CD4-positive, alpha-beta T cell treated with Interleukin-15 for 4 hours (primary cell): ENCODE data around the gene DIO3.

Experiments
- DNase-seq: peaks from one replicate; pipeline ENCODE4 v3.0.0-alpha.2; 2020; ENCODE audit warnings: low spot score

The DIO3 gene

DNA sequence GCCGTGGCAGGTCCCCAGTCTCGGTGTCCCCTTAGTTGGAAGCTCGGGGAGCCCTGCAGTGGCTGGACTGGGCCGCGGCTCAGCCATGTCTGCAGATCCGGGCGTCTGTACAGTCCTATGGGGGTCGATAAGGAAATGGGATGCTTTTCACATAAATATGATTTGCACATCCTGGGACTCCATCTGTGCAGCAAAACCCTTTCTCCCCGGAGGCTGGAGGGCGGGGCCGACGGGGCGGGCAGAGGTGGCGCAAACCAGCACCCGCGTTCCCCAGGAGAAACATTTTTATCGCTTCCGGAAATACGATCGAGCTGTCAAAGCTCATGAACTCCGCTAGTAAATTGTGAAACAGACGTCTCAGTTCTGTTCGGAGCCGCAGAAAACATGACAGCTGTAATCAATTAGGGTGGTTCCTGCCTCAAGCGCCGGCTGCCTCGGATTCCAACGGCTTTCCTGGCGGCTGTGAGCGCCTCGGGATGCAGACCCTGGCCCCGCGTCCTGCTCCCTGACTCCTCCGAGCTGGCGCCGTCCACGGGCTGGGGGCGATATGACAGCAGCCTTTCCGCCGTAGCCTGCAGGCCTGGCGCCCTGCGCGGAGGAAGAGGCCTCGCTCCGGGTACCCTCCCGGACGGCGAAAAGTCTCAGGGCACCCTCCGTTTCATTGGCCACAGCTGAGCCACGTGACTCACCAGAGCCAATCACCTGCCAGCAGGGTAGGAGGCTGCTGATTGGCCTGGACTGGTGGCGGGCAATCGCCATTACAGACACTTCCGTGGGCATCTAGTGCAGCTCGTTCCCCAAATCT lies 23.0 kb downstream of the DIO3 start:
- DNase-seq = no peak

DNA sequence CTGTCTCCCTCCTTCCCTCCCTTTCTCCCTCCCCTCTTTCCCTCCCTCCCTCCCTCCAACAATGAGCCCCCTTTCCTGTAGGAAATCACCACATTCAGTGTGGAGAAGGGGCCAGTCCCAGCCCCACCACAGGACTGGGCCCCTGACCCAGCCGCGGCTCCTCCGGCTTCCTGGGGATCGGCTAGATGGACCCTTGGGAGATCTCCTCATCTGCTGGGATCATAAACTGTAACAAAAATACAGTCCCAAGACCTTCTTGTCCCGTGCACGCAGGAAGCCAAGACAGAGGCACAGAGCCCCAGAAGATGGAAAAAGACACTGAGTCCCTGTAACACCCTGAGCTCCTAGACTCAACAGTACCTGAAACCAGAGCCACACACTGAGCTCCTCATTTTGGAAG lies 23.9 kb downstream of the DIO3 start:
- DNase-seq = no peak

DNA sequence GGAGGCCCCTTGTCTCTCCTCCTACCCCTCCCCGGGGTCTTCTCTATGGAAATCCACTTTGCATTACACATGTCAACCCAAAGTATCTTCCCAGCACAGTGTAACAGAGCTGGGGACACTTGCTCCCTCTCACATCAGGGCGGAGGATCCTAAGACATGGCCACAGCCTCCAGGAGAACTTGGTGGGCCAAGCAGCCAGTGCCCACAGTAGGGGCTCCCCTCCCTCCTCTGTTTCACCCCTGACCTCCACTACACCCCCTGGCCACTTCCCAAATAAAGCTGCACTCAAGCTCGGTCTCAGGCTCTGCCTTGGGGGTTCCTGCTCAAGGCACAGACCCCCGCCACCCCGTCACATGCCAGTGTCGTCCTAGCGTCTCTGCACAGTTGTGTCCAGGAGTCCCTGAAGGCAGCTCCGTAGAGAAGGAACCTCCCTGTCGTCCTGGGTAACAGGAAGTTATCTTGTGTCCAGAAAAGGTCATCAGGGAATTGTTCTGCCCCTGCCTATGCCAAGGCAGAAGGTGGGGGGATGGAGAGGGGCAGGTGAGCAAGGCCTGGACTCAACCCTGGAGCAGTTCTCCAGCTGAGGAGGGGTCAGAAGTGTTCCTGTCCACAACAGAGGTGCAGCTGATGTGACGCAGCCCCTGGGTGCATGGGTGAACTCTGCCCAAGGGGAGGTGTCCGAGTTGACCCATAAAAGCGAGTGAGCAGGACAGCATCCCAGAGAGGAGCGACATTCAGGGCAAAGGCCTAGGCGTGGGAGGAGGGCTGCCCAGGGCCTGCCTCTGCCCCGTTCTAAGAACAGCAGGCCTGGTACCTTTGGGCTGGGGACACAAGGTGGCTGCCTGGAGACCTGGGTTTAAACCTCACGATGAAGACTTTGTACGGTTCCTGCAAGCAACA lies 25.5 kb downstream of the DIO3 start:
- DNase-seq = no peak

DNA sequence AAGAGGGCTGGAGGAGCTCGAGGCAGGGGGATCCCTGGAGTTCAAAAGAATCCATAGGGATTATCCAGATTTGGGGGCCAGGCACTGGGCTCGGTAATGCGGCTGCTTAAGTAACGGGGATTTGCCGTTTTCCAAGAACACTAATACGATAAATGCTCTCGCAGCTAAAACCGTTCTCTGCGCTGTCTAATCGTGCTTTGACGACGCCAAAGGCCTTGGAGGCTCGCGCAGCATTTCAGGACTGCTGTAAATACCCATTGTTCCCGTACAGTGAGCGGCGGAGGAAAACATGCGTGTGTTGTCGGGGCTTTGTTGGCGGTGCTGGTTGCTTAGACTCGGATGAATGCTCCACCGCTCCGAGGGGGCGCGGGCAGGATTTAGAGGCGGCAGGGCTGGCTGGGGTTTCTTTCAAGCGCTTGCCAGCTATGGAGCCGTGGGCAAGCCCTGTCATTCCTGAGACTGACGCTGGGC lies 26.2 kb downstream of the DIO3 start:
- no peak for DNase-seq

DNA sequence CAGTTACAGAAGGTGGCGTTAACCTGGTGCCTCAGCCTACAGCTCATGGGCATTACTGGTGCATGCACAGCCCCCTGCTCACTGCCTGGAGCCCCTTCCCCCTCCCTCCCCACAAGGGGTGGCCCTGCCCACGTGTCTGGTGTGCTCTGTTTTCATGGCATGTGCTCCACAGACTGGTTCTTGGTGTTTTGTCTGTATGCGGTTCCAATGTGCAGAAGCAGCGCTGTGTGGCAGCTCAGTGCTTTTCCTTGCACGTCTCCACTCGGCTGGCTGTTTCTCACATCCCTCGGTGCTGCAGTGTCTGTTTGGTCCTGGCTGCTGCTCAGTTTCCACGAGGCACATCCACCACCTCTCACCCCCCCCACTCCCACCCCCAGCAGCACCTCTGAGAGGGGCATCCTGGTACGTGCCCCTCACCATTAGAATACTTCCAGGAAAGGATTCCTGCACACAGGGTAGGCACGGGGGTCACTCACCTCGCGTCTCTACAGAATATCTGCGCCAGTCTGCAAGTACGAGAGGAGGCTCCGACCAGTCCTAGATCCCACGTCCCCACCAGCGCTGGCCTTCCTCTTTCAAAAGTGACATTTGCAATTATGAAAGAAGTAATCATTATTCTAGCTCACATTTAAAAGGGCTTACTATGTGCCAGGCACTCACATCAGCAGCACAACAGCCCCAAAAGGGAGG lies 27.1 kb downstream of the DIO3 start:
- no peak for DNase-seq

DNA sequence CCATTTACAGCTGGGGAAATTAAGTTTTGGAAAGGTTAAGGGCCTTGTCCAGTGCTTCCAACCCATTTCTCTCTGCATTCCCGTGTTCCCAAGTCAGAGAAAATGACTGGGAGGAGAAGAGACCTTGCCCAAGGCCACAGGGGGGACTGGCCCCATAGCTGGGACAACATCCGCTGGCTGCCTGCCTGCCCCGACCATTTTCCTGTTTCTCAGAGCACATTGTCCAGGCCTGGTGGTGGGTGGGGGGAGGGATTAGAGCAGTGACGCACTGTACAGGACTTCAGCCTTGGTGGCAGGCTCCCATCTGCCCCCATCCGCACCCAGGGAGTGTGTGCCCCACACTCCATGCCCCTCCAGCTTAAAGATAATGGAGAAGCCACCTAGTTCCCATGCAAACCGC lies 27.7 kb downstream of the DIO3 start:
- no peak for DNase-seq

DNA sequence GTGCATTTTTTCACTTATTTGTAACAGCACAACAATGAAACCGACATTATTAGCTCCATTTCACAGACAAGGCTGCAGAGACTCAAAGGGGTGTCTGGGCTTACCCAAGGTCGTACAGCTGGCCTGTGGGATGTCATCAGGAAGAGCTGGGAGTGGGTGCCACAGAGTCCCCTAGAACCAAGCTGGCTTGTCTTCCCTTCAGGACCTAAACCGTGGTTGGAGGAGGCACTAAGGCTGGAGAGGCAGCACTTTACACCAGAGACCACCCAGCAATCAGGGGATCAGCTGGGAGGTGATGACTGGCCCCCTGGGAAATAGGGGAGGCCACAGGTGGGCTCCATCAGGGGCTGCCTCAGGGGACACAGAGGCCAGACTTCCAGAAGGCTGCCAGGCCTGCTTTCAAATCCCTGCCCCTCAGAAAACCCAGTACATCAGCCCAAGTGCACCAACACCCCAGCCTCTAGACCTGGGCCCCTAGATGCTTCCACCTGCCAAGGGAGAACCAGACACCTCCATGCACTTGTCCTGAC lies 28.3 kb downstream of the DIO3 start:
- DNase-seq = no peak

DNA sequence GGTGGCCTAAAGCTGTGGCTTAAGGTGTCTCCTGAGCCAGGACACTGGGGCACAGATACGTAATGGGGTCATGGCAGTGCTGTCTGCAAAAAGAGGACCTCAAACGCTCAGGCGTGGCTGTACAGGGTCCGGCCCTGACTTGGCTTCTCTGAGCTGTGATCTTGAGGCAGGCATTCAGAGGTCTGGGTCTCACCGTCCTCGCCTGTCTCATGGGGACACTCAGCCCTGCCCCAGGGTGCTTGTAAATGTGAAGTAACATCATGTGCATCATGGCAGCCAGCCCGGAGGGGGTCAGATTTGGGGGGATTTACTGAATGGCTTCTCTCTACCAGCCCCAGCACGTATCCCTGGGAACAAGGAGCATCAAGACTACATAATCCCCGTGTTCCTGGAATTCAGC lies 28.8 kb downstream of the DIO3 start:
- no peak for DNase-seq

DNA sequence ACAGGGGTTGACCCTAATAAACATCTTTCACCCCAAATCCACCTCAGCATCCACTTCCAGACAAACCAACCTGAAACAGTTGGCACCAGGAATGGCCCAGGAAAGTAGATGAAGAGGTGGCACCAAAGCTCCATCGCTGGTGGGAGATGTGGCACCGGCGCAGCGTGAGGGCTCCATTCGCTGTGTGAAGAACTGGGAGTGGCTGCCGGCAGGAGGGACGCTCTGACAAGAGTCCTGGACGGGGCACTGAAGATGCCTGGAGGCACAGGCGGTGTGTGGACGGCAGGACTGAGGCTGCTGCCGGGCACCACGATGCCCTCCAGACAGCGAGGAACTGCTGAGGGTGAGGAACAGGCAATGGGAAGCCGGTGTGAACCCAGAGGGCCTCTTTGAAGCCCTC lies 29.3 kb downstream of the DIO3 start:
- DNase-seq = no peak

DNA sequence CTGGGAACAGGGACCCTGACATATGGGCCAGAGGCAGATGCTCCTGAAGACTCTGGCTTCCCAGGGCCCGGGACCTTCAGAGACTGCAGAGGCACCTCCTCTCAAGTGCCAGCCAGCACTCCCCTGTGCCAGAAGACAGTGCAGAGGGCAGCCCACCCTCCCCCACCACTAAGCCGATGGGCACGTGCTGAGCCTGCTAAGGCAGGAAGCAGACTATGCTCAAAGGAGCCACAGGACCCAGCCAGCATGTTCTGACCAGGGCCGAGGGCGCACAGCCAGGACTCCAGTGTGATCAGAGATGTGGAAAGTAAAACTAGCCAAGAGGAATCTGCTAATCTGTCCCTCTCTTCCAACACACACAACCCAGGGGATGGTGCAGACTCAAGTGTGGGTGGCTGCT lies 29.8 kb downstream of the DIO3 start:
- no peak for DNase-seq

DNA sequence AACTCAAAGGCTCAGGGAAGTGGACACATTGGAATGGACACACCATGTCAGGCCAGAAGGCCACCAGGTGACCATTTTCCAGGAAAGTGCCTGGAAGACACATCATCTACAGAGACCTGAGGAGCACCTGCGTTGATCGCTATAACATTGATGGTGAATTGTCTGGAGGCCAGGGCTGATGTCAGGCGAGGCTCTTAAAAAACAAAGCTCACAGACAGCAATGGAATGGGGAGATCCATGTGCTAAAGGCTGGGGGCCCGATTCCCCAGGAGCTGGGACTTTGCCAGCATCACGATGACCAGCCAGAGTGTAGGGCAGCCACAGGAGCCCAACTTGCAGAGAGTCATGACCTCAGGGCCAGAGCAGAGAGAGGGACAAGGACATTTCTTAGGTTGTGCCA lies 30.3 kb downstream of the DIO3 start:
- no peak for DNase-seq

DNA sequence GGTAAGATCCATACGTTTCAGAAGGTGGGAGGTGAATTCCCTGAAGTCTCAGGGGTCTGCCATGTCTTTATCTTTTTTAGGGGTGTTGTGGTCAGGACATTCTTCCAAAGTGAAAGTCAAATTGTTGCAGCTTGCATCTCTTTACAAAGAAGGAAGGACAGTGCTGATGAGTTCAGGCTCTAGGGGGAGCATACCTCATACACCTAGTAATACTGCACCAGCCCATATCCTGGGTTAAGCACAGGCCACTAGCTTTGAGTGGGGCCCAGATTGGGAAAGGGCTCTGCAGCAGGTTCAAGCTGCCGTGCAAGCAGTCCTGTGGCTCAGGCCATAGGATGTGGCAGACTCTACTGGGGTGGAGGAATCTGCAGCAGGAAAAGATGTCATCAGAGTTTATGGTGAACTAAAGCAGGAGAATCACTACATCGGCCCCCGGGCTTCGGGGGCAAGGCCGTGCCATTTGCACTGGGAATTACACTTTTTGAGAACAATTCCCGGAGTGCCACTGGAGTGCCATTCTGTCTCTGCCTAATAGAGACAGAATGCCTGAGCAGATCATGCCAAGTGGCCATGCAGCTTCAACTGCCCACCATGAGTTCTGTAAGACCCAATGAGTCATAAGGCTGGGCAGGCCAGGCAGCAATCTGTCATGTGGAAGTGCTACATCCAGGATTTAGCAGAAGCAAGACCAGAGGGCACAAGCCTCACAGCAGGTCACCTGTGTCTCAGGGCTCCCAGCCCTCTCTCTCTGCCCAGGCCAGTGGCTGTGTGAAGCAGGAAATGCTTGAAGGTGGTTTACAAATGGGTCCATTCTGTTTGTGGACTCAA lies 32.3 kb downstream of the DIO3 start:
- DNase-seq = no peak

DNA sequence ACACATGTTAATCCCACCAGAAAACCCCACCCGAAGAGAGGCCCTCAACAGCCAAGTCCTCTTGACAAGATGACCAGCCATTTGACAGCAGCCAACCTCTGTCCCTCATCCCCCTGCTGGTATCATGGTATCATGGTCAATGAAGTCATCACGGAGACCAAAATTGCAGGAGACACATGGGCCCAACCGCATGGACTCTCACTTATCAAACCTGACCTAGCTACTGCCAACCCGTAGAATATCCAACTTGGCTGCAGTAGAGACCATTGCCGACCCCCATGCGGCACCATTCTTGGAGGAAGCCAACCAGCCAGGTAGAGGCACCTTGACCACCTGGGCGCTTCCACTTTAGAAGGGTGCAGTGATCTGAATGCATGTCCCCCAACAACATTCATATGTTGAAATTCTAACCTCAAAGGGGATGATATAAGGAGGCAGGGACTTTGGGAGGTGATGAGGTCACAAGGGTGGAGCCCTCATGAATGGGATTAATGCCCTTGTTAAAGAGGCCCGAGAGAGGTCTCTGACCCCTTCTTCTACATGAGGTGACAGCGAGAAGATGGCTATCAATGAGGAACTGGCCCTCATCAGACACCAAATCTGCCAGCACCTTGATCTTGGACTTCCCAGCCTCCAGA lies 33.3 kb downstream of the DIO3 start:
- no peak for DNase-seq

DNA sequence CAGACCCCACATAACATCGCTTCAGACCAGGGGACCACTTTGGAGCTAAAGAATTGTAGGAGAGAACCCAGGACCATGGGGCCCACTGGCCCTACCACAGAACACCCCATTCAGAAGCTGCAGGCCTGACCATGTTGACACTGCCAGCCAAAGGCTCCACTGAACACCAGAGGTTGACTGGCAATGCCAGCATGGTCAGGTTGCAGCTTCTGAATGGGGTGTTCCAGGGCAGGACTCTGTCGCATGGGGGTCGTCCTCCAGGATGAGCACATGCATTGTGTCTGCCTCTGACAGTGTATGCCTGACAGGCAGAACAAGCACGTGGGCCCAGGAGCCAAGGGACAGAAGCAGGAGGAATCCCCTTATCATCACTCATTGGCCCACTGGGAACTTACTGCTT lies 34.1 kb downstream of the DIO3 start:
- no peak for DNase-seq

DNA sequence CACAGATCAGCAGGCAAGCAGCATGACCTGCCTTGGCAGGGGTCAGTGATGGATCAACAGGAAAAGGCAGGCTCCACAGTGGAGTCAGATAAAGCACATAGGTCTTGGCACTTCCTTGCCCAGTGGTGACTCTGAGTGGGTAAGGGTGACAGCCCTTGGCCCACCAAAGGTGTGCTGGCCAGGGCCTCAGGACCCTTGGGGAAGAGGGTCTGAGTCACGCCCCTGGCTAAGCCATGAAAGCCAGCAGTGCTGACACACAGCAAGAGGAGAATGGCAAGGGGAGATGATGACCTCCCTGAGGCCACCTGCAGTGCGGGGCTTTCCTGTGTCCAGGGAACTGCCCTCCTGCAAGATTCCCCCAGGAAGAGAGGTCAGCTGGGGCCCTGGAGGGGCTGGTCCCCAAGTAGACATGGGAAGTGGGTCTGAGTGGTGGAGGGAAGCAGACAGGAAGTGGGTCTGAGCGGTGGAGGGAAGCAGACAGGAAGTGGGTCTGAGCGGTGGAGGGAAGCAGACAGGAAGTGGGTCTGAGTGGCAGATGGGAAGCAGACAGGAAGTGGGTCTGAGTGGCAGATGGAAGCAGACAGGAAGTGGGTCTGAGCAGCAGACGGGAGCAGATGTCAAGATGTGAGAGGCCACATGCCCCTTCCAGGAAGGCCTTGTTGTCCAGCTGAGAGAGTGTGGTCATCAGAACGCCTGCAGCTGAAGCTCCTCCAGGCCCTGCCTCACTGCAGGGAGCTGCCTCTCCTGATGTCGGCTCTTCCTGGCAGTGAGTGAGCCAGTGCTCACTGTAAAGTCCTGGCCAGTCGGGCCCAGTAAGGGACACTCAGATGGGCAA lies 34.8 kb downstream of the DIO3 start:
- DNase-seq = peak; percentile 16

DNA sequence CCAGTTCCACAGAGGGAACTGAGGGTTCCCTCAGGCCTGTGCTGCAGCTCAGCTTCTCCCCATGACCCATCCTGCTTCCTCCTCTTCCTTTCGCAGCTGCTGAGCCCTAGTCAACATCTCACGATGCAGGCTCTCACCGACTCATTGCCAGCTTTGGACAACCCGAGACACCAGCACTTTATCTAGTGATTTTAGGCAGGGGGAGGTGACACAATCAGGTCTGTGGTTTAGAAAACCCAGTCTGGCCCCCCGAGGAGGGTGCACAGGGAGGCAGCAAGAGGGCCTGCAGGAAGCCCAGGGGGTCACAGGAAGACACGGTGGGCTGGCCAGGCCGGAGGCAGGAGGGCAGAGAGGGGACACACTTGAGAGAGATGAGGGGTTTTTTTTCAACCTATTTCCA lies 35.4 kb downstream of the DIO3 start:
- DNase-seq = no peak

DNA sequence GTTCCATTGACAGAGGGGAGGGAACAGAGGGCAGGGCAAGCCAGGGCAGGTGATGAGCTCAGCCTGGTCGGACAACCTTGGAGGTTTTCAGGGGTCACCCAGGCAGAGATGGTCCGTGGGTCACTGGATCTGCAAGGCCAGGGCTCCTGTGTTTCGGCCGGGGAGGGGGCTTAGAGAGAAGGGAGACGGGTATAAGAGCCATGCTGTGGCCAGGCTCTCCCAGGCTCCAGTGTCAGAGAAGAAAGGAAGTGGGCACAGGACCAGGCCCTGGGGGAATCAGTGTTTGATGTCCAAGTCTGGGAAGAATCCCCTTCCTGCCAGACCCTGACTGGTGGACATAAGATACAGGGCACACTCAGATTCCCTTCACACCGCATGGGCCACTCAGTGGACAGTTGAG lies 36.9 kb downstream of the DIO3 start:
- no peak for DNase-seq

DNA sequence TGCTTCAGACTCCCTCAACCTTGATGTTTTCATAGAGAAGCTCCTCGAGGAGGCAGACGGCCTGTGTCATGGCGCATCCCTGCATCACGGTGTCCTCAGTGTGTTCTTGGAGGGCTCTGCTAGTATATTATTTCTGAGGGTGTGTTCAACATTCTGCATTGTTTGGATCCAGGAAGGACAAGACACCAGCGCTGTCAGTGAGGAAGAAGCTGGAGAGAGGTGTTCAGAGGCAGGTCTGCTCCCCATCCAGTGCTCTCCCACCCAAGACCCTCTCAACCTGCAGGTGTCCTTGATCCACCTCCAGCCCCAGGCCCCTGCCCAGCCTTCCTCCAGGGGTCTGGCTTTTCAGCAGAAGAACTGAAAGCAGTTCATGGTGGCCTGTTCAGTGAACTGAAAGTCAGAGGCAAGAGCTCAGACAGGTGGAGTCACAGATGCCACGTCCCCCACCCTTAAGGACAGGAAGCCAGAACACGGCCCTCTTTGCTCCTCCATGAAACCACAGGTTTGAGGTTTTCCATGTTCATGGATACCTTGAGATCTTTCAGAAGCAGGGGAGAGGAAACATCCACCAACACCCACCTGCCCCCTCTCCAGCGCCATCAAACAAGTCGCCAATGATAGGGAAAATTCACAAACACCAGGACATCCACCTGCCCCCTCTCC lies 37.4 kb downstream of the DIO3 start:
- DNase-seq = no peak

DNA sequence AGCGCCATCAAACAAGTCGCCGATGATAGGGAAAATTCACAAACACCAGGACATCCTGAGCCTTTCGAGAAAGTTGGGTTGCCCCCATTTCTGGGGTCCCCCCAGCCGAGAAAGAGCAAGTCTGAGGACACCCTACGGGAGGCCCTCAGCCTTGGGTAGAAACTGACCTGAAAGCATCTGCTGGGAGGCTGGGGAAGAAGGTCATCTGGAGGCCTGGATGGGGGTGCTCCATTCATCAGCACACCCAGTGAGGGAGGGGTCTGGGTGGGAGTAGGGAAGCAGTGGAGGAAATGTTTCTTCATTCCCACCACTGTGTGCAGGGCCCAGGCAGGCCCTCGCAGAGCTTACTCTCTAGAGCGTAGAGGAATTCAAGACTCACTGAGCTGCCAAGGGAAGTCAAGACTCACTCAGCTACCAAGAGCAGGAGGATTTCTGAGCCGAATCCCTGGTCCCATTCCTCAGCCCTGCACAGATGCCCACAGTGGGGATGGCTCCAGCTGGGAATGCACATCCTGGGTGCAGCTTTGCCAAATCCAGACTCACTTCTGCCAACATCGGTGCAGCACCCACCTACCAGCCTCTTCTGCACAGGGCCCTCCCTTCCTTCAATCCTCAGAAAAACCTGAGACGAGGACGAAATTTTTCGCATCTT lies 38.1 kb downstream of the DIO3 start:
- no peak for DNase-seq
